Osteoblast (primary cell): ENCODE measurements around the gene LELP1. TPM values are rescaled to one million over a fixed set of nuclear protein-coding genes. Genes with fewer than 3 reads are reported as not detected.
"Not testable (repeated sequence)": the region's sequence is repeated elsewhere in the genome, so short reads cannot be mapped to it uniquely, and the experiment has no call there.

ENCODE experiments used
- DNase-seq: peaks from one replicate; pipeline ENCODE4 v3.0.0; 2011; ENCODE audit warnings: low spot score, mixed read lengths; ENCODE audit not compliant: insufficient read length; ENCODE audit errors: missing footprints
- H2AFZ ChIP-seq: 2 replicates; pipeline ENCODE4 v1.6.0; 2011; ENCODE audit warnings: mild to moderate bottlenecking, low read length
- H3K27ac ChIP-seq: 2 replicates; pipeline ENCODE4 v1.5.1; 2011; ENCODE audit warnings: mild to moderate bottlenecking, low read depth, low read length, moderate library complexity
- H3K27me3 ChIP-seq: 2 replicates; pipeline ENCODE4 v1.6.0; 2012; ENCODE audit warnings: mild to moderate bottlenecking, control low read depth, inconsistent platforms, low read length, moderate library complexity; ENCODE audit not compliant: insufficient read depth
- H3K36me3 ChIP-seq: 2 replicates; pipeline ENCODE4 v1.5.1; 2011; ENCODE audit warnings: mild to moderate bottlenecking, low read length, control low read depth, moderate library complexity; ENCODE audit not compliant: insufficient read depth
- H3K4me1 ChIP-seq: 2 replicates; pipeline ENCODE4 v1.5.1; 2011; ENCODE audit warnings: mild to moderate bottlenecking, low read length, control low read depth, moderate library complexity; ENCODE audit not compliant: insufficient read depth
- H3K4me2 ChIP-seq: 2 replicates; pipeline ENCODE4 v1.6.0; 2011; ENCODE audit warnings: mild to moderate bottlenecking, low read length; ENCODE audit not compliant: insufficient read depth
- H3K4me3 ChIP-seq: fragments of 200-600 bp; sonication (generic); 3 replicates; pipeline ENCODE4 v1.5.1; 2012; ENCODE audit warnings: mild to moderate bottlenecking, low read length, inconsistent platforms; ENCODE audit not compliant: insufficient read depth
- H3K79me2 ChIP-seq: 2 replicates; pipeline ENCODE4 v1.6.0; 2012; ENCODE audit warnings: mild to moderate bottlenecking, low read length, control low read depth, inconsistent platforms; ENCODE audit not compliant: insufficient read depth
- H3K9me3 ChIP-seq: 2 replicates; pipeline ENCODE4 v1.5.1; 2011; ENCODE audit warnings: low read depth, low read length, control low read depth
- H4K20me1 ChIP-seq: 2 replicates; pipeline ENCODE4 v1.6.0; 2012; ENCODE audit warnings: mild to moderate bottlenecking, low read length, control low read depth; ENCODE audit not compliant: insufficient read depth
- total RNA-seq: library from RNA; depleted of rRNA; stranded (reverse); fragments of >200 nt; gene quantifications from 2 replicates; pipeline ENCODE4 v1.2.3, GENCODE V29; 2012
- TF ChIP-seq, protein P1 (sequence below): IDR thresholded peaks from 2 replicates; pipeline ENCODE4 v1.5.1; 2011; ENCODE audit warnings: mild to moderate bottlenecking, low read depth, low read length, moderate library complexity; ENCODE audit errors: extremely low read depth

The LELP1 gene
- total RNA-seq, 1 donor, result not detected

DNA sequence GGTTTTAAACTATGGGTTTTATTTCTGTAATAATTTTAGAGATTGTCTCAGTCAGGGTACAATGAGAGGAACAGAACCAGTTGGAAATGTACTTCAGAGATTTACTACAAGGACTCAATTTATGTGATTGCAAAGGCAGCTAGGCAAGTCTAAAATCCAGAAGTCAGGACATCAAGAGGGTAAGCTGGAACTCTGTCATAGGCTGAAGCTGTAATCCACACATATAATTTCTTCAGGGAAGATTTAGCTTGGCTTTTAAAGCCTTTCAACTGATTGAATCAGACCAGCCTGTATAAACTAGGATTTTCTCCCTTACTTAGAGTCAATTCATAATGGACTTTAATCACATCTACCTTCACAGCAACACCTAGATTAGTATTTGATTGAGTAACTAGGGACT lies 24.3 kb upstream of the LELP1 start:
- DNase-seq, result no peak
- Histone ChIP-seq H2AFZ (no peak overlapping the region), H3K9me3 (no peaks in the 10 kb centered on the region), H3K36me3 (no peaks in the 10 kb centered on the region), H3K4me2 (no peak overlapping the region), H3K27ac (no peak overlapping the region), H3K27me3 (no peaks in the 10 kb centered on the region), H4K20me1 (no peaks in the 10 kb centered on the region), H3K4me1 (no peaks in the 10 kb centered on the region), H3K4me3 (no peak overlapping the region), H3K79me2 (no peaks in the 10 kb centered on the region)
- TF ChIP-seq, protein P1, sequence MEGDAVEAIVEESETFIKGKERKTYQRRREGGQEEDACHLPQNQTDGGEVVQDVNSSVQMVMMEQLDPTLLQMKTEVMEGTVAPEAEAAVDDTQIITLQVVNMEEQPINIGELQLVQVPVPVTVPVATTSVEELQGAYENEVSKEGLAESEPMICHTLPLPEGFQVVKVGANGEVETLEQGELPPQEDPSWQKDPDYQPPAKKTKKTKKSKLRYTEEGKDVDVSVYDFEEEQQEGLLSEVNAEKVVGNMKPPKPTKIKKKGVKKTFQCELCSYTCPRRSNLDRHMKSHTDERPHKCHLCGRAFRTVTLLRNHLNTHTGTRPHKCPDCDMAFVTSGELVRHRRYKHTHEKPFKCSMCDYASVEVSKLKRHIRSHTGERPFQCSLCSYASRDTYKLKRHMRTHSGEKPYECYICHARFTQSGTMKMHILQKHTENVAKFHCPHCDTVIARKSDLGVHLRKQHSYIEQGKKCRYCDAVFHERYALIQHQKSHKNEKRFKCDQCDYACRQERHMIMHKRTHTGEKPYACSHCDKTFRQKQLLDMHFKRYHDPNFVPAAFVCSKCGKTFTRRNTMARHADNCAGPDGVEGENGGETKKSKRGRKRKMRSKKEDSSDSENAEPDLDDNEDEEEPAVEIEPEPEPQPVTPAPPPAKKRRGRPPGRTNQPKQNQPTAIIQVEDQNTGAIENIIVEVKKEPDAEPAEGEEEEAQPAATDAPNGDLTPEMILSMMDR, result no peak

GRCh38 chr1:153180556-153180955 lies 22.7 kb upstream of the LELP1 start:
- Histone ChIP-seq H3K27me3 (no peaks in the 10 kb centered on the region), H4K20me1 (no peaks in the 10 kb centered on the region), H3K79me2 (no peaks in the 10 kb centered on the region), H3K27ac (no peak overlapping the region), H2AFZ (no peak overlapping the region), H3K36me3 (no peaks in the 10 kb centered on the region), H3K9me3 (no peaks in the 10 kb centered on the region), H3K4me1 (no peaks in the 10 kb centered on the region), H3K4me2 (no peak overlapping the region), H3K4me3 (no peak overlapping the region)
- TF ChIP-seq, protein P1, result no peak
- no peak for DNase-seq

- not testable (repeated sequence) for H4K20me1 ChIP-seq, H2AFZ ChIP-seq, H3K9me3 ChIP-seq, H3K4me2 ChIP-seq, H3K36me3 ChIP-seq, H3K27ac ChIP-seq, H3K79me2 ChIP-seq, DNase-seq, H3K4me3 ChIP-seq, H3K27me3 ChIP-seq, H3K4me1 ChIP-seq
Observed at GRCh38 chr1:153188301-153188700, 14.9 kb upstream of the LELP1 start.

GRCh38 chr1:153190373-153190772 lies 12.9 kb upstream of the LELP1 start:
- H3K4me3 ChIP-seq, result no peak overlapping the region
- TF ChIP-seq, protein P1, result no peak
- no peak for DNase-seq
- H3K9me3 ChIP-seq, result no peaks in the 10 kb centered on the region
- no peaks in the 10 kb centered on the region for H3K36me3 ChIP-seq
- H3K4me1 ChIP-seq, result no peaks in the 10 kb centered on the region
- no peaks in the 10 kb centered on the region for H3K27me3 ChIP-seq
- no peaks in the 10 kb centered on the region for H4K20me1 ChIP-seq
- H3K4me2 ChIP-seq, result no peak overlapping the region
- no peaks in the 10 kb centered on the region for H3K79me2 ChIP-seq
- no peak overlapping the region for H2AFZ ChIP-seq
- no peak overlapping the region for H3K27ac ChIP-seq
